Measurements from ENCODE around the gene ARHGEF33.
A peak's percentile ranks its signal among the peaks of the same experiment; 100 is the strongest.

The ARHGEF33 gene

GRCh38 chr2:38866773-38867443 is 22.8 kb upstream of the ARHGEF33 start:
- H3K4me3 ChIP-seq (ENCODE audit: low read depth, low read length): no peak overlapping the region
- TF ChIP-seq MAX (IDR thresholded peaks at IDR 0.05; ENCODE audit: low read depth, low read length): no peak
- no peak for TF ChIP-seq CTCF (IDR thresholded peaks at IDR 0.05; ENCODE audit: low read depth, low read length)
- no peak for TF ChIP-seq MYC (IDR thresholded peaks at IDR 0.05; ENCODE audit: low read depth, low read length)
- TF ChIP-seq POLR2A (IDR thresholded peaks at IDR 0.05; ENCODE audit: extremely low read depth, insufficient read length): no peak
- no peak for DNase-seq (ENCODE audit: low read depth)

- DNase-seq (ENCODE audit: low read depth): no peak
- H3K4me3 ChIP-seq (ENCODE audit: low read depth, low read length): no peak overlapping the region
- TF ChIP-seq POLR2A (IDR thresholded peaks at IDR 0.05; ENCODE audit: extremely low read depth, insufficient read length) (no peak), MAX (IDR thresholded peaks at IDR 0.05; ENCODE audit: low read depth, low read length) (no peak), CTCF (IDR thresholded peaks at IDR 0.05; ENCODE audit: low read depth, low read length) (no peak), MYC (IDR thresholded peaks at IDR 0.05; ENCODE audit: low read depth, low read length) (no peak)
These were observed 18.2 kb upstream of the ARHGEF33 start for GRCh38 chr2:38871432-38871831.

- no peak overlapping the region for H3K4me3 ChIP-seq (ENCODE audit: low read depth, low read length)
- DNase-seq (ENCODE audit: low read depth): no peak
- TF ChIP-seq MAX (IDR thresholded peaks at IDR 0.05; ENCODE audit: low read depth, low read length): no peak
- TF ChIP-seq MYC (IDR thresholded peaks at IDR 0.05; ENCODE audit: low read depth, low read length): no peak
- no peak for TF ChIP-seq POLR2A (IDR thresholded peaks at IDR 0.05; ENCODE audit: extremely low read depth, insufficient read length)
- no peak for TF ChIP-seq CTCF (IDR thresholded peaks at IDR 0.05; ENCODE audit: low read depth, low read length)
These were observed 15.9 kb upstream of the ARHGEF33 start for GRCh38 chr2:38873763-38874162.

GRCh38 chr2:38875227-38875575 is 14.5 kb upstream of the ARHGEF33 start:
- TF ChIP-seq CTCF (IDR thresholded peaks at IDR 0.05; ENCODE audit: low read depth, low read length) (no peak), MYC (IDR thresholded peaks at IDR 0.05; ENCODE audit: low read depth, low read length) (no peak), POLR2A (IDR thresholded peaks at IDR 0.05; ENCODE audit: extremely low read depth, insufficient read length) (no peak), MAX (IDR thresholded peaks at IDR 0.05; ENCODE audit: low read depth, low read length) (no peak)
- no peak for DNase-seq (ENCODE audit: low read depth)

GRCh38 chr2:38875576-38876367 is 13.9 kb upstream of the ARHGEF33 start, which contains the start of the genes DHX57 and MORN2:
Gene DHX57, minus strand, starts transcription at chr2:38875934. Its CDS starts 7,529 bp downstream, at chr2:38868405.
Gene MORN2, plus strand, starts transcription at chr2:38875976.
- peak; percentile 83 for DNase-seq (ENCODE audit: low read depth)
- TF ChIP-seq CTCF (IDR thresholded peaks at IDR 0.05; ENCODE audit: low read depth, low read length): no peak
- peak; percentile 19; the same call in 1 of the 2 replicates for TF ChIP-seq MAX (IDR thresholded peaks at IDR 0.05; ENCODE audit: low read depth, low read length)
- TF ChIP-seq POLR2A (IDR thresholded peaks at IDR 0.05; ENCODE audit: extremely low read depth, insufficient read length): peak; percentile 48
- TF ChIP-seq MYC (IDR thresholded peaks at IDR 0.05; ENCODE audit: low read depth, low read length): no peak
- peak within 1 kb of the TSS; percentile 95 for H3K4me3 ChIP-seq (ENCODE audit: low read depth, low read length)

More at GRCh38 chr2:38875227-38875575, 14.5 kb upstream of the ARHGEF33 start:
- peak overlapping the region; percentile 95 for H3K4me3 ChIP-seq (ENCODE audit: low read depth, low read length)
